ENCODE data around the gene GNL1. TPM values are rescaled to one million over a fixed set of nuclear protein-coding genes. Genes with fewer than 3 reads are reported as not detected.

GNL1 gene
- total RNA-seq, 1 experiment from 2014 or later = 113 TPM

DNA sequence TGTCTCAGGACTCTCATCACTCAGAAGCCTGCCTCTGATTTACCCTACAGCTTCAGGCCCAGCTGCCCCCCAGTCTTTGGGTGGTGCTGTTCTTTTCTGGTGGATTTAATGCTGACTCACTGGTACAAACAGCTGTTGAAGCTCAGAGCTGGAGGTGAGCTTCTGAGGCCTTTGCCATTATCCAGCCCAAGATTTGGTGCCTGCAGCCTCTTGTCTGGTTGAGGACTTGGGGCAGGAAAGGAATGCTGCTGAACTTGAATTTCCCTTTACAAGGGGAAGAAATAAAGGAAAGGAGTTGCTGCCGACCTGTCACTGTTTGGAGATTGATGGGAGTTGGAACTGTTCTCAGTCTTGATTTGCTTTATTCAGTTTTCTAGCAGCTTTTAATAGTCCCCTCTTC lies 34.7 kb upstream of the GNL1 start:
- H3K79me2 ChIP-seq (ENCODE audit: insufficient read depth, low read length) = peaks cover 37% of the 10 kb centered on the region; the same call in 1 of the 2 replicates
- intact Hi-C loops (cut with micrococcal nuclease) = no loop called here
- BruUV-seq (replicated peaks) = no TSS peak
- H4K20me1 ChIP-seq (ENCODE audit: insufficient read depth) = no peaks in the 10 kb centered on the region; the same call in 1 of the 2 replicates
- DNase-seq (ENCODE audit: low read depth, low spot score) (no peak), ATAC-seq (no peak)
- H3K4me3 ChIP-seq (replicated peaks in 1 of 2; ENCODE audit: low read depth in 1 of 2, low read length in 2 of 2) = no peak overlapping the region
- H2AFZ ChIP-seq (ENCODE audit: low read depth, low read length, poor library complexity, severe bottlenecking) = no peak overlapping the region
- H3K36me3 ChIP-seq (ENCODE audit: control insufficient read depth in 1 of 2, insufficient read depth in 2 of 2, low read length in 2 of 2) = peaks cover 42 to 49% of the 10 kb centered on the region in 2 experiments
- H3K27me3 ChIP-seq (ENCODE audit: insufficient read depth, low read length) = no peaks in the 10 kb centered on the region
- H3K4me2 ChIP-seq (ENCODE audit: low read length) = no peak overlapping the region
- CTCF ChIA-PET = no interaction called here
- H3K9me3 ChIP-seq (ENCODE audit: control insufficient read depth in 1 of 2, insufficient read depth in 1 of 2, low read depth in 1 of 2, low read length in 2 of 2) = no peaks in the 10 kb centered on the region
- no peak overlapping the region for H3K9ac ChIP-seq (ENCODE audit: low read length)
- POLR2A ChIA-PET = no interaction called here
- H3K27ac ChIP-seq (ENCODE audit: low read depth, low read length) = peak overlapping the region; percentile 41; the same call in 1 of the 2 replicates
- peaks cover 0 to 4% of the 10 kb centered on the region in 2 experiments; a peak in 1 of 4 replicates for H3K4me1 ChIP-seq (ENCODE audit: control insufficient read depth in 1 of 2, insufficient read depth in 2 of 2, low read length in 2 of 2)
- H3K9me2 ChIP-seq (ENCODE audit: insufficient read depth) = no peaks in the 10 kb centered on the region
- TF ChIP-seq EGR1 (IDR thresholded peaks at IDR 0.05; ENCODE audit: low read depth) (no peak), SRF (IDR thresholded peaks at IDR 0.05; ENCODE audit: low read depth) (no peak), CEBPB (IDR thresholded peaks at IDR 0.05; ENCODE audit: low read depth) (no peak), TCF7L2 (IDR thresholded peaks at IDR 0.05; ENCODE audit: borderline replicate concordance, extremely low read depth, insufficient read depth, insufficient read length) (no peak), POLR2A (IDR thresholded peaks at IDR 0.05; ENCODE audit: borderline replicate concordance, extremely low read depth, insufficient read depth, insufficient read length) (no peak), EZH2phosphoT487 (IDR thresholded peaks at IDR 0.05; ENCODE audit: borderline replicate concordance) (no peak), ZNF274 (IDR thresholded peaks at IDR 0.05; ENCODE audit: low read depth, low read length) (no peak), JUND (IDR thresholded peaks at IDR 0.05) (no peak), ZFX (IDR thresholded peaks at IDR 0.05) (no peak), ELF1 (IDR thresholded peaks at IDR 0.05; ENCODE audit: borderline replicate concordance, low read depth) (no peak)
- TF ChIP-seq, protein P1, sequence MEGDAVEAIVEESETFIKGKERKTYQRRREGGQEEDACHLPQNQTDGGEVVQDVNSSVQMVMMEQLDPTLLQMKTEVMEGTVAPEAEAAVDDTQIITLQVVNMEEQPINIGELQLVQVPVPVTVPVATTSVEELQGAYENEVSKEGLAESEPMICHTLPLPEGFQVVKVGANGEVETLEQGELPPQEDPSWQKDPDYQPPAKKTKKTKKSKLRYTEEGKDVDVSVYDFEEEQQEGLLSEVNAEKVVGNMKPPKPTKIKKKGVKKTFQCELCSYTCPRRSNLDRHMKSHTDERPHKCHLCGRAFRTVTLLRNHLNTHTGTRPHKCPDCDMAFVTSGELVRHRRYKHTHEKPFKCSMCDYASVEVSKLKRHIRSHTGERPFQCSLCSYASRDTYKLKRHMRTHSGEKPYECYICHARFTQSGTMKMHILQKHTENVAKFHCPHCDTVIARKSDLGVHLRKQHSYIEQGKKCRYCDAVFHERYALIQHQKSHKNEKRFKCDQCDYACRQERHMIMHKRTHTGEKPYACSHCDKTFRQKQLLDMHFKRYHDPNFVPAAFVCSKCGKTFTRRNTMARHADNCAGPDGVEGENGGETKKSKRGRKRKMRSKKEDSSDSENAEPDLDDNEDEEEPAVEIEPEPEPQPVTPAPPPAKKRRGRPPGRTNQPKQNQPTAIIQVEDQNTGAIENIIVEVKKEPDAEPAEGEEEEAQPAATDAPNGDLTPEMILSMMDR (IDR thresholded peaks at IDR 0.05 in 2 of 3, conservative IDR thresholded peaks at IDR 0.05 in 1 of 3; ENCODE audit: borderline replicate concordance in 1 of 3, insufficient read depth in 1 of 3, low read depth in 2 of 3, low read length in 2 of 3) = no peak
- TF ChIP-seq, protein P2, sequence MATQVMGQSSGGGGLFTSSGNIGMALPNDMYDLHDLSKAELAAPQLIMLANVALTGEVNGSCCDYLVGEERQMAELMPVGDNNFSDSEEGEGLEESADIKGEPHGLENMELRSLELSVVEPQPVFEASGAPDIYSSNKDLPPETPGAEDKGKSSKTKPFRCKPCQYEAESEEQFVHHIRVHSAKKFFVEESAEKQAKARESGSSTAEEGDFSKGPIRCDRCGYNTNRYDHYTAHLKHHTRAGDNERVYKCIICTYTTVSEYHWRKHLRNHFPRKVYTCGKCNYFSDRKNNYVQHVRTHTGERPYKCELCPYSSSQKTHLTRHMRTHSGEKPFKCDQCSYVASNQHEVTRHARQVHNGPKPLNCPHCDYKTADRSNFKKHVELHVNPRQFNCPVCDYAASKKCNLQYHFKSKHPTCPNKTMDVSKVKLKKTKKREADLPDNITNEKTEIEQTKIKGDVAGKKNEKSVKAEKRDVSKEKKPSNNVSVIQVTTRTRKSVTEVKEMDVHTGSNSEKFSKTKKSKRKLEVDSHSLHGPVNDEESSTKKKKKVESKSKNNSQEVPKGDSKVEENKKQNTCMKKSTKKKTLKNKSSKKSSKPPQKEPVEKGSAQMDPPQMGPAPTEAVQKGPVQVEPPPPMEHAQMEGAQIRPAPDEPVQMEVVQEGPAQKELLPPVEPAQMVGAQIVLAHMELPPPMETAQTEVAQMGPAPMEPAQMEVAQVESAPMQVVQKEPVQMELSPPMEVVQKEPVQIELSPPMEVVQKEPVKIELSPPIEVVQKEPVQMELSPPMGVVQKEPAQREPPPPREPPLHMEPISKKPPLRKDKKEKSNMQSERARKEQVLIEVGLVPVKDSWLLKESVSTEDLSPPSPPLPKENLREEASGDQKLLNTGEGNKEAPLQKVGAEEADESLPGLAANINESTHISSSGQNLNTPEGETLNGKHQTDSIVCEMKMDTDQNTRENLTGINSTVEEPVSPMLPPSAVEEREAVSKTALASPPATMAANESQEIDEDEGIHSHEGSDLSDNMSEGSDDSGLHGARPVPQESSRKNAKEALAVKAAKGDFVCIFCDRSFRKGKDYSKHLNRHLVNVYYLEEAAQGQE (IDR thresholded peaks at IDR 0.05; ENCODE audit: low read depth) = no peak
- TF ChIP-seq, protein P3, sequence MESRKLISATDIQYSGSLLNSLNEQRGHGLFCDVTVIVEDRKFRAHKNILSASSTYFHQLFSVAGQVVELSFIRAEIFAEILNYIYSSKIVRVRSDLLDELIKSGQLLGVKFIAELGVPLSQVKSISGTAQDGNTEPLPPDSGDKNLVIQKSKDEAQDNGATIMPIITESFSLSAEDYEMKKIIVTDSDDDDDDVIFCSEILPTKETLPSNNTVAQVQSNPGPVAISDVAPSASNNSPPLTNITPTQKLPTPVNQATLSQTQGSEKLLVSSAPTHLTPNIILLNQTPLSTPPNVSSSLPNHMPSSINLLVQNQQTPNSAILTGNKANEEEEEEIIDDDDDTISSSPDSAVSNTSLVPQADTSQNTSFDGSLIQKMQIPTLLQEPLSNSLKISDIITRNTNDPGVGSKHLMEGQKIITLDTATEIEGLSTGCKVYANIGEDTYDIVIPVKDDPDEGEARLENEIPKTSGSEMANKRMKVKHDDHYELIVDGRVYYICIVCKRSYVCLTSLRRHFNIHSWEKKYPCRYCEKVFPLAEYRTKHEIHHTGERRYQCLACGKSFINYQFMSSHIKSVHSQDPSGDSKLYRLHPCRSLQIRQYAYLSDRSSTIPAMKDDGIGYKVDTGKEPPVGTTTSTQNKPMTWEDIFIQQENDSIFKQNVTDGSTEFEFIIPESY (IDR thresholded peaks at IDR 0.05; ENCODE audit: extremely low read depth, insufficient replicate concordance, low read length) = no peak
- RAD21 ChIA-PET (ENCODE audit: low non-redundant PET in 1 of 2, low total read pairs in 2 of 2, uncharacterized antibody in 2 of 2, unreplicated experiment in 2 of 2) = no interaction called here

Measured in HCT116 (cell line).